SU-DHL-6 (cell line): ENCODE data around the gene PATE4.
"Not testable (repeated sequence)": the region's sequence is repeated elsewhere in the genome, so short reads cannot be mapped to it uniquely, and the experiment has no call there.

ENCODE experiments used
- H2AFZ ChIP-seq: fragments of 200-600 bp; sonication (generic); 2 replicates; pipeline ENCODE4 v1.6.1; 2014; ENCODE audit warnings: low read depth, mild to moderate bottlenecking, moderate library complexity, mixed read lengths, antibody characterized with exemption, low read length; ENCODE audit not compliant: severe bottlenecking
- H3F3A ChIP-seq: fragments of 200-600 bp; shearing (Covaris generic); 2 replicates; pipeline ENCODE4 v1.6.0; 2016; ENCODE audit warnings: antibody characterized with exemption, mild to moderate bottlenecking; ENCODE audit not compliant: insufficient read depth
- H3K27ac ChIP-seq: fragments of 200-600 bp; sonication (generic); 2 replicates; pipeline ENCODE4 v1.5.1; 2016; ENCODE audit warnings: low read depth, mild to moderate bottlenecking, low read length, moderate library complexity, mixed read lengths
- H3K27me3 ChIP-seq: fragments of 200-600 bp; sonication (generic), shearing (Covaris generic); 2 replicates; pipeline ENCODE4 v1.6.0; 2014; ENCODE audit warnings: mild to moderate bottlenecking, low read length
- H3K36me3 ChIP-seq: fragments of 200-600 bp; sonication (generic); 2 replicates; pipeline ENCODE4 v1.6.1; 2014; ENCODE audit warnings: mild to moderate bottlenecking, low read length, mixed read lengths
- H3K4me2 ChIP-seq: fragments of 300-600, 200-600 bp; shearing (Covaris generic), sonication (generic); 2 replicates; pipeline ENCODE4 v1.6.0; 2014; ENCODE audit warnings: low read length, low read depth, mild to moderate bottlenecking; ENCODE audit not compliant: poor library complexity, severe bottlenecking
- H3K4me3 ChIP-seq: fragments of 200-600 bp; sonication (generic); 2 replicates; pipeline ENCODE4 v1.5.1; 2014; ENCODE audit warnings: antibody characterized with exemption, low read length, mild to moderate bottlenecking, mixed read lengths; ENCODE audit not compliant: insufficient read depth, poor library complexity, severe bottlenecking
- H3K79me2 ChIP-seq: fragments of 200-600 bp; sonication (generic); 2 replicates; pipeline ENCODE4 v1.6.1; 2014; ENCODE audit warnings: mild to moderate bottlenecking, low read length, moderate library complexity; ENCODE audit not compliant: insufficient read depth
- H3K9ac ChIP-seq: fragments of 200-600 bp; sonication (generic); 2 replicates; pipeline ENCODE4 v1.7.0; 2014; ENCODE audit warnings: mild to moderate bottlenecking, low read length
- H3K9me2 ChIP-seq: fragments of 200-600 bp; sonication (generic); replicated peaks from 2 replicates; pipeline ENCODE4 v1.6.1; 2014; ENCODE audit warnings: low read length; ENCODE audit not compliant: insufficient read depth
- H3K9me3 ChIP-seq: fragments of 200-600 bp; sonication (generic); 2 replicates; pipeline ENCODE4 v1.6.1; 2014; ENCODE audit warnings: low read length, mixed read lengths; ENCODE audit not compliant: insufficient read depth
- H4K20me1 ChIP-seq: fragments of 200-600 bp; sonication (generic); 2 replicates; pipeline ENCODE4 v1.6.1; 2014; ENCODE audit warnings: low read depth, mild to moderate bottlenecking, antibody characterized with exemption, low read length, moderate library complexity, mixed read lengths
- EZH2phosphoT487 ChIP-seq: fragments of 200-600 bp; sonication (generic), shearing (Covaris generic); conservative IDR thresholded peaks from 2 replicates; pipeline ENCODE4 v1.6.1; 2018; ENCODE audit warnings: mild to moderate bottlenecking, antibody characterized with exemption, low read length, moderate library complexity, mixed read lengths
- TF ChIP-seq, protein P1 (sequence below): fragments of 200-600 bp; sonication (generic); IDR thresholded peaks from one replicate; pipeline ENCODE4 v1.5.1; 2017; ENCODE audit warnings: antibody characterized with exemption, mild to moderate bottlenecking, low read length, moderate library complexity; ENCODE audit not compliant: insufficient read depth, poor library complexity, severe bottlenecking

Gene PATE4

GRCh38 chr11:125846188-125846587 is 13.1 kb downstream of the PATE4 start:
- no peak overlapping the region for H3K9ac ChIP-seq
- H3K9me3 ChIP-seq, result no peaks in the 10 kb centered on the region
- H3K27me3 ChIP-seq, result no peaks in the 10 kb centered on the region
- H2AFZ ChIP-seq, result no peak overlapping the region
- H3K36me3 ChIP-seq, result no peaks in the 10 kb centered on the region
- no peaks in the 10 kb centered on the region for H3F3A ChIP-seq
- H3K4me2 ChIP-seq, result no peak overlapping the region
- no peak overlapping the region for H3K4me3 ChIP-seq
- H3K27ac ChIP-seq, result no peak overlapping the region
- H3K9me2 ChIP-seq, result no peaks in the 10 kb centered on the region
- H4K20me1 ChIP-seq, result no peaks in the 10 kb centered on the region
- H3K79me2 ChIP-seq, result no peaks in the 10 kb centered on the region
- no peak for TF ChIP-seq EZH2phosphoT487
- TF ChIP-seq, protein P1, sequence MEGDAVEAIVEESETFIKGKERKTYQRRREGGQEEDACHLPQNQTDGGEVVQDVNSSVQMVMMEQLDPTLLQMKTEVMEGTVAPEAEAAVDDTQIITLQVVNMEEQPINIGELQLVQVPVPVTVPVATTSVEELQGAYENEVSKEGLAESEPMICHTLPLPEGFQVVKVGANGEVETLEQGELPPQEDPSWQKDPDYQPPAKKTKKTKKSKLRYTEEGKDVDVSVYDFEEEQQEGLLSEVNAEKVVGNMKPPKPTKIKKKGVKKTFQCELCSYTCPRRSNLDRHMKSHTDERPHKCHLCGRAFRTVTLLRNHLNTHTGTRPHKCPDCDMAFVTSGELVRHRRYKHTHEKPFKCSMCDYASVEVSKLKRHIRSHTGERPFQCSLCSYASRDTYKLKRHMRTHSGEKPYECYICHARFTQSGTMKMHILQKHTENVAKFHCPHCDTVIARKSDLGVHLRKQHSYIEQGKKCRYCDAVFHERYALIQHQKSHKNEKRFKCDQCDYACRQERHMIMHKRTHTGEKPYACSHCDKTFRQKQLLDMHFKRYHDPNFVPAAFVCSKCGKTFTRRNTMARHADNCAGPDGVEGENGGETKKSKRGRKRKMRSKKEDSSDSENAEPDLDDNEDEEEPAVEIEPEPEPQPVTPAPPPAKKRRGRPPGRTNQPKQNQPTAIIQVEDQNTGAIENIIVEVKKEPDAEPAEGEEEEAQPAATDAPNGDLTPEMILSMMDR, result no peak

DNA sequence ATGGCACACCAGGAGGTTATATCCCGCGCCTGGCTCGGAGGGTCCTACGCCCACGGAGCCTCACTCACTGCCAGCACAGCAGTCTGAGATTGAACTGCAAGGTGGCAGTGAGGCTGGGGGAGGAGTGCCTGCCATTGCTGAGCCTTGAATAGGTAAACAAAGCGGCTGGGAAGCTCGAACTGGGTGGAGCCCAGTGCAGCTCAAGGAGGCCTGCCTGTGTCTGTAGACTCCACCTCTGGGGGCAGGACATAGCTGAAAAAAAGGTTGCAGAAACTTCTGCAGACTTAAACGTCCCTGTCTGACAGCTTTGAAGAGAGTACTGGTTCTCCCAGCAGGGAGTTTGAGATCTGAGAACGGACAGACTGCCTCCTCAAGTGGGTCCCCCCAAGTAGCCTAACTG is 24.6 kb downstream of the PATE4 start:
- H3K9me2 ChIP-seq, H2AFZ ChIP-seq, H3K79me2 ChIP-seq, H4K20me1 ChIP-seq, H3K27me3 ChIP-seq, H3K9me3 ChIP-seq, H3K36me3 ChIP-seq, H3K4me2 ChIP-seq, H3K27ac ChIP-seq, H3K9ac ChIP-seq, H3F3A ChIP-seq, H3K4me3 ChIP-seq: not testable (repeated sequence)

DNA sequence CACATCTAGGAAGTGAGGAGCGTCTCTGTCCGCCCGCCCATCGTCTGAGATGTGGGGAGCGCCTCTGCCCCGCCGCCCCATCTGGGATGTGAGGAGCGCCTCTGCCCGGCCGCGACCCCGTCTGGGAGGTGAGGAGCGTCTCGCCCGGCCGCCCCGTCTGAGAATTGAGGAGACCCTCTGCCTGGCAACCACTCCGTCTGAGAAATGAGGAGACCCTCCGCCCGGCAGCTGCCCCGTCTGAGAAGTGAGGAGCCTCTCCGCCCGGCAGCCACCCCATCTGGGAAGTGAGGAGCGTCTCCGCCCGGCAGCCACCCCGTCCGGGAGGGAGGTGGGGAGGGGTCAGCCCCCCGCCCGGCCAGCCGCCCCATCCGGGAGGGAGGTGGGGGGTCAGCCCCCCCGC is 29.7 kb downstream of the PATE4 start:
- not testable (repeated sequence) for H3K9me3 ChIP-seq, H4K20me1 ChIP-seq, H3K9ac ChIP-seq, H3K36me3 ChIP-seq, H3K79me2 ChIP-seq, H3K27me3 ChIP-seq, H3F3A ChIP-seq, H3K4me2 ChIP-seq, H3K27ac ChIP-seq, H3K9me2 ChIP-seq, H2AFZ ChIP-seq, H3K4me3 ChIP-seq

DNA sequence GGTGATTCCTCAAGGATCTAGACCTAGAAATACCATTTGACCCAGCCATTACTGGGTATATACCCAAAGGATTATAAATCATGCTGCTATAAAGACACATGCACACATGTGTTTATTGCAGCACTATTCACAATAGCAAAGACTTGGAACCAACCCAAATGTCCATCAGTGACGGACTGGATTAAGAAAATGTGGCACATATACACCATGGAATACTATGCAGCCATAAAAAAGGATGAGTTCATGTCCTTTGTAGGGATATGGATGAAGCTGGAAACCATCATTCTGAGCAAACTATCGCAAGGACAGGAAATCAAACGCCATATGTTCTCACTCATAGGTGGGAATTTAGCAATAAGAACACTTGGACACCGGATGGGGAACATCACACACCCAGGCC is 32.2 kb downstream of the PATE4 start:
- H3K4me2 ChIP-seq, H3K9ac ChIP-seq, H3K27ac ChIP-seq, H3K36me3 ChIP-seq, H3K4me3 ChIP-seq, H3K79me2 ChIP-seq, H3F3A ChIP-seq, H3K27me3 ChIP-seq, H2AFZ ChIP-seq, H3K9me3 ChIP-seq, H3K9me2 ChIP-seq, H4K20me1 ChIP-seq: not testable (repeated sequence)

- no peaks in the 10 kb centered on the region for H3K9me3 ChIP-seq
- H3K27ac ChIP-seq, result no peak overlapping the region
- H3K4me3 ChIP-seq, result no peak overlapping the region
- no peak overlapping the region for H3K9ac ChIP-seq
- H3F3A ChIP-seq, result no peaks in the 10 kb centered on the region
- no peaks in the 10 kb centered on the region for H4K20me1 ChIP-seq
- no peaks in the 10 kb centered on the region for H3K27me3 ChIP-seq
- H3K9me2 ChIP-seq, result no peaks in the 10 kb centered on the region
- TF ChIP-seq, protein P1, result no peak
- TF ChIP-seq EZH2phosphoT487, result no peak
- no peaks in the 10 kb centered on the region for H3K36me3 ChIP-seq
- no peaks in the 10 kb centered on the region for H3K79me2 ChIP-seq
- no peak overlapping the region for H2AFZ ChIP-seq
- H3K4me2 ChIP-seq, result no peak overlapping the region
These were observed 36.4 kb downstream of the PATE4 start for GRCh38 chr11:125869521-125869920.
